Left lung (tissue), 10 donors: ENCODE measurements around the gene MRPL41. TPM values are rescaled to one million over a fixed set of nuclear protein-coding genes. Genes with fewer than 3 reads are reported as not detected.

Experiments
- ATAC-seq: fragments of 200-7000 bp; cut with Tn5 transposase; one replicate; pipeline ENCODE4 v1.9.1; 2020; ENCODE audit warnings: moderate library complexity
- DNase-seq, 4 donors: peaks; one replicate each; pipeline ENCODE4 v3.0.0-alpha.2; 2013 to 2020
- H3K27ac ChIP-seq, 2 donors: fragments of 200-600 bp; sonication (generic) in 1 of 2; one replicate each; pipeline versions ENCODE4 v1.5.0 to v1.8.0; 2020 to 2021
- H3K27me3 ChIP-seq, 2 donors: fragments of 200-600 bp; sonication (generic) in 1 of 2; one replicate each; pipeline versions ENCODE4 v1.5.0 to v1.8.0; 2020 to 2021
- H3K36me3 ChIP-seq, 2 donors: fragments of 200-600 bp; sonication (generic) in 1 of 2; one replicate each; pipeline versions ENCODE4 v1.5.0 to v1.8.0; 2020 to 2021
- H3K4me1 ChIP-seq, 2 donors: fragments of 200-600 bp; one replicate each; pipeline ENCODE4 v1.8.0; 2021
- H3K4me3 ChIP-seq, 2 donors: fragments of 200-600 bp; sonication (generic) in 1 of 2; one replicate each; pipeline versions ENCODE4 v1.5.0 to v1.8.0; 2020 to 2021; ENCODE audit warnings: mild to moderate bottlenecking in 1 of 2
- H3K9me3 ChIP-seq, 2 donors: fragments of 200-600 bp; sonication (generic) in 1 of 2; one replicate each; pipeline versions ENCODE4 v1.5.0 to v1.8.0; 2020 to 2021
- CTCF ChIP-seq, 2 donors: fragments of 200-600 bp; sonication (generic) in 1 of 2; IDR thresholded peaks; one replicate each; pipeline versions ENCODE4 v1.5.0 to v1.8.0; 2021; ENCODE audit warnings: antibody characterized with exemption in 2 of 2
- intact Hi-C, 2 donors: fragments of 100-400 bp; cut with DNase I; formaldehyde crosslinking; loops; one replicate each; pipeline versions ENCODE4 v1.11.2 to v1.14.2; 2022
- polyA plus RNA-seq, 6 donors: library from polyadenylated mRNA; unstranded; fragments of 120-200 nt; gene quantifications; one replicate each; pipeline ENCODE4 v1.2.1, GENCODE V29; 2013; ENCODE audit not compliant: insufficient read length in 6 of 6
- total RNA-seq, 2 donors: library from RNA; stranded (reverse); fragmentation: NEBNext Ultra II Directional; extraction: Animal tissue kit (Norgen Biotek cat#: 25700); gene quantifications; one replicate each; pipeline ENCODE4 v1.2.1, GENCODE V29; 2021
- donor health status: DM: no; HTN: yes; CAD: no.
- donor health status: DM: no; HTN: no; CAD: no.

Gene MRPL41
- total and polyA plus RNA-seq, 8 donors: 10.9 to 49.1 (median 18.4) TPM

- intact Hi-C loops: no loop called here
Observed at GRCh38 chr9:137569609-137570203, 18.0 kb downstream of the MRPL41 start.

GRCh38 chr9:137570566-137570965 is 18.9 kb downstream of the MRPL41 start:
- DNase-seq (no peak), ATAC-seq (no peak)
- Histone ChIP-seq H3K27me3 (no peaks in the 10 kb centered on the region), H3K9me3 (peaks cover 0 to 3% of the 10 kb centered on the region in 2 donors), H3K36me3 (peaks cover 0 to 55% of the 10 kb centered on the region in 2 donors), H3K4me1 (peaks cover 0 to 3% of the 10 kb centered on the region in 2 donors), H3K4me3 (no peak overlapping the region), H3K27ac (no peak overlapping the region)
- no peak for TF ChIP-seq CTCF (IDR thresholded peaks at IDR 0.05)
- intact Hi-C loops: no loop called here

More at GRCh38 chr9:137569609-137570203, 18.0 kb downstream of the MRPL41 start:
- ATAC-seq (no peak), DNase-seq (no peak)
- Histone ChIP-seq H3K9me3 (peaks cover 0 to 3% of the 10 kb centered on the region in 2 donors), H3K27me3 (no peaks in the 10 kb centered on the region), H3K4me1 (no peaks in the 10 kb centered on the region), H3K27ac (no peak overlapping the region), H3K4me3 (no peak overlapping the region), H3K36me3 (peaks cover 0 to 49% of the 10 kb centered on the region in 2 donors)
- no peak for TF ChIP-seq CTCF (IDR thresholded peaks at IDR 0.05)

- peaks cover 11 to 32% of the 10 kb centered on the region in 2 donors for H3K4me1 ChIP-seq
- H3K36me3 ChIP-seq: peaks cover 0 to 61% of the 10 kb centered on the region in 2 donors
- no peaks in the 10 kb centered on the region for H3K27me3 ChIP-seq
- DNase-seq: no peak
- no peak for ATAC-seq
- H3K9me3 ChIP-seq: no peaks in the 10 kb centered on the region
- intact Hi-C loops: no loop called here
- TF ChIP-seq CTCF (IDR thresholded peaks at IDR 0.05): no peak
- H3K27ac ChIP-seq: no peak overlapping the region
- no peak overlapping the region for H3K4me3 ChIP-seq
Observed at GRCh38 chr9:137574192-137574591, 22.5 kb downstream of the MRPL41 start.

- no peaks in the 10 kb centered on the region for H3K27me3 ChIP-seq
- intact Hi-C loops: no loop called here
- no peak for DNase-seq
Observed at GRCh38 chr9:137575364-137575715, 23.7 kb downstream of the MRPL41 start.

More at GRCh38 chr9:137575364-137575715, 23.7 kb downstream of the MRPL41 start:
- peaks cover 11 to 36% of the 10 kb centered on the region in 2 donors for H3K4me1 ChIP-seq
- peaks cover 0 to 58% of the 10 kb centered on the region in 2 donors for H3K36me3 ChIP-seq
- no peak for ATAC-seq
- no peak for TF ChIP-seq CTCF (IDR thresholded peaks at IDR 0.05)
- H3K4me3 ChIP-seq: no peak overlapping the region
- H3K9me3 ChIP-seq: no peaks in the 10 kb centered on the region
- no peak overlapping the region for H3K27ac ChIP-seq
